ENCODE data around the gene CNTNAP2.

GRCh38 chr7:147990942-147991341, 1874.3 kb downstream of the CNTNAP2 start:
- TF ChIP-seq CTCF (IDR thresholded peaks at IDR 0.05) (no peak), POLR2A (IDR thresholded peaks at IDR 0.05) (no peak)

Measured in suprapubic skin (tissue), 3 donors.